ENCODE data around the gene SNAPC5. TPM values are rescaled to one million over a fixed set of nuclear protein-coding genes. Genes with fewer than 3 reads are reported as not detected.

The SNAPC5 gene
- total RNA-seq, 2 experiments from 2014 or later: 23.4 to 25.3 TPM

- peaks cover 6% of the 10 kb centered on the region for H3K4me1 Mint-ChIP-seq (ENCODE audit: low read depth)
- POLR2A ChIA-PET: no interaction called here
- H3K27me3 Mint-ChIP-seq: no peaks in the 10 kb centered on the region
- intact Hi-C loops (cut with micrococcal nuclease): no loop called here
- H3K4me3 Mint-ChIP-seq: no peak overlapping the region
- peaks cover 39% of the 10 kb centered on the region for H3K36me3 Mint-ChIP-seq
- CTCF ChIA-PET: interaction anchor here (0.6 kb wide), 1 partner anchor 103 kb away, joined by 3 read pairs; the partner anchor contains the start of gene MAP2K1
- no peak for DNase-seq
- H3K9me3 Mint-ChIP-seq: no peaks in the 10 kb centered on the region
- no peak overlapping the region for H3K27ac Mint-ChIP-seq
Observed at GRCh38 chr15:66489179-66489791, 8.3 kb downstream of the SNAPC5 start.

GRCh38 chr15:66488525-66488924 is 9.0 kb downstream of the SNAPC5 start:
- no peak for DNase-seq
- intact Hi-C loops (cut with micrococcal nuclease): no loop called here
- Mint-ChIP-seq H3K27ac (no peak overlapping the region), H3K9me3 (no peaks in the 10 kb centered on the region), H3K27me3 (no peaks in the 10 kb centered on the region), H3K4me1 (ENCODE audit: low read depth) (peaks cover 2% of the 10 kb centered on the region), H3K4me3 (no peak overlapping the region), H3K36me3 (peaks cover 36% of the 10 kb centered on the region)
- POLR2A ChIA-PET: no interaction called here
- CTCF ChIA-PET: interaction anchor here (1.0 kb wide), 1 partner anchor 9 kb away, joined by 4 read pairs; the partner anchor contains the start of gene SNAPC5

GRCh38 chr15:66486887-66487286 is 10.7 kb downstream of the SNAPC5 start:
- Mint-ChIP-seq H3K27me3 (no peaks in the 10 kb centered on the region), H3K36me3 (peaks cover 40% of the 10 kb centered on the region), H3K4me1 (ENCODE audit: low read depth) (no peaks in the 10 kb centered on the region), H3K9me3 (no peaks in the 10 kb centered on the region), H3K4me3 (no peak overlapping the region), H3K27ac (no peak overlapping the region)
- intact Hi-C loops (cut with micrococcal nuclease): no loop called here
- DNase-seq: no peak
- CTCF ChIA-PET: no interaction called here
- POLR2A ChIA-PET: no interaction called here

GRCh38 chr15:66484539-66485112 is 12.9 kb downstream of the SNAPC5 start:
- POLR2A ChIA-PET: no interaction called here
- no peak for DNase-seq
- intact Hi-C loops (cut with micrococcal nuclease): no loop called here
- no peaks in the 10 kb centered on the region for H3K27me3 Mint-ChIP-seq
- H3K4me1 Mint-ChIP-seq (ENCODE audit: low read depth): no peaks in the 10 kb centered on the region
- CTCF ChIA-PET: interaction anchor here (0.6 kb wide), 1 partner anchor 23 kb away, joined by 4 read pairs; no protein-coding TSS in a partner anchor
- H3K4me3 Mint-ChIP-seq: no peak overlapping the region
- no peaks in the 10 kb centered on the region for H3K9me3 Mint-ChIP-seq
- H3K36me3 Mint-ChIP-seq: peaks cover 42% of the 10 kb centered on the region
- H3K27ac Mint-ChIP-seq: no peak overlapping the region

- ChIA-PET CTCF (no interaction called here), POLR2A (no interaction called here)
- intact Hi-C loops (cut with micrococcal nuclease): no loop called here
- Mint-ChIP-seq H3K9me3 (no peaks in the 10 kb centered on the region), H3K27me3 (no peaks in the 10 kb centered on the region), H3K4me1 (ENCODE audit: low read depth) (no peaks in the 10 kb centered on the region), H3K27ac (no peak overlapping the region), H3K4me3 (no peak overlapping the region), H3K36me3 (peaks cover 37% of the 10 kb centered on the region)
- no peak for DNase-seq
Observed at GRCh38 chr15:66483131-66483566, 14.4 kb downstream of the SNAPC5 start.

GRCh38 chr15:66482539-66482938 is 15.0 kb downstream of the SNAPC5 start:
- POLR2A ChIA-PET: interaction anchor here (1.3 kb wide), 1 partner anchor 20 kb away, joined by 3 read pairs; no protein-coding TSS in a partner anchor
- intact Hi-C loops (cut with micrococcal nuclease): no loop called here
- H3K27ac Mint-ChIP-seq: no peak overlapping the region
- no peaks in the 10 kb centered on the region for H3K27me3 Mint-ChIP-seq
- DNase-seq: no peak
- no peaks in the 10 kb centered on the region for H3K9me3 Mint-ChIP-seq
- H3K4me1 Mint-ChIP-seq (ENCODE audit: low read depth): no peaks in the 10 kb centered on the region
- no peak overlapping the region for H3K4me3 Mint-ChIP-seq
- CTCF ChIA-PET: no interaction called here
- peaks cover 30% of the 10 kb centered on the region for H3K36me3 Mint-ChIP-seq

GRCh38 chr15:66481107-66481856 is 16.3 kb downstream of the SNAPC5 start:
- peaks cover 29% of the 10 kb centered on the region for H3K36me3 Mint-ChIP-seq
- POLR2A ChIA-PET: interaction anchor here (1.1 to 1.3 kb wide), 2 partner anchors 9 to 21 kb away, joined by 3 read pairs; no protein-coding TSS in a partner anchor
- CTCF ChIA-PET: no interaction called here

GRCh38 chr15:66480267-66480666 is 17.3 kb downstream of the SNAPC5 start:
- DNase-seq: no peak
- H3K4me3 Mint-ChIP-seq: no peak overlapping the region
- H3K36me3 Mint-ChIP-seq: peaks cover 29% of the 10 kb centered on the region
- peaks cover 17% of the 10 kb centered on the region for H3K4me1 Mint-ChIP-seq (ENCODE audit: low read depth)
- no peaks in the 10 kb centered on the region for H3K27me3 Mint-ChIP-seq
- POLR2A ChIA-PET: no interaction called here
- no peak overlapping the region for H3K27ac Mint-ChIP-seq
- CTCF ChIA-PET: no interaction called here
- no peaks in the 10 kb centered on the region for H3K9me3 Mint-ChIP-seq
- intact Hi-C loops (cut with micrococcal nuclease): no loop called here

More at GRCh38 chr15:66481107-66481856, 16.3 kb downstream of the SNAPC5 start:
- no peak overlapping the region for H3K4me3 Mint-ChIP-seq
- peaks cover 8% of the 10 kb centered on the region for H3K4me1 Mint-ChIP-seq (ENCODE audit: low read depth)
- intact Hi-C loops (cut with micrococcal nuclease): no loop called here
- no peak for DNase-seq
- H3K9me3 Mint-ChIP-seq: no peaks in the 10 kb centered on the region
- H3K27ac Mint-ChIP-seq: peak overlapping the region; percentile 15
- no peaks in the 10 kb centered on the region for H3K27me3 Mint-ChIP-seq

GRCh38 chr15:66477011-66477410 is 20.6 kb downstream of the SNAPC5 start:
- POLR2A ChIA-PET: no interaction called here
- peaks cover 10% of the 10 kb centered on the region for H3K36me3 Mint-ChIP-seq
- CTCF ChIA-PET: no interaction called here
- no peaks in the 10 kb centered on the region for H3K27me3 Mint-ChIP-seq
- intact Hi-C loops (cut with micrococcal nuclease): no loop called here
- no peak for DNase-seq
- H3K27ac Mint-ChIP-seq: peak overlapping the region; percentile 18
- H3K4me1 Mint-ChIP-seq (ENCODE audit: low read depth): peaks cover 37% of the 10 kb centered on the region
- H3K9me3 Mint-ChIP-seq: no peaks in the 10 kb centered on the region
- no peak overlapping the region for H3K4me3 Mint-ChIP-seq

- no peak overlapping the region for H3K4me3 Mint-ChIP-seq
- H3K4me1 Mint-ChIP-seq (ENCODE audit: low read depth): peaks cover 42% of the 10 kb centered on the region
- no peaks in the 10 kb centered on the region for H3K9me3 Mint-ChIP-seq
- intact Hi-C loops (cut with micrococcal nuclease): no loop called here
- peaks cover 8% of the 10 kb centered on the region for H3K36me3 Mint-ChIP-seq
- POLR2A ChIA-PET: no interaction called here
- peak; percentile 49 for DNase-seq
- CTCF ChIA-PET: no interaction called here
- H3K27me3 Mint-ChIP-seq: no peaks in the 10 kb centered on the region
- peak overlapping the region; percentile 18 for H3K27ac Mint-ChIP-seq
Observed at GRCh38 chr15:66476535-66476934, 21.0 kb downstream of the SNAPC5 start.

GRCh38 chr15:66474963-66475362 is 22.6 kb downstream of the SNAPC5 start:
- POLR2A ChIA-PET: no interaction called here
- Mint-ChIP-seq H3K4me3 (no peak overlapping the region), H3K9me3 (no peaks in the 10 kb centered on the region), H3K36me3 (peaks cover 1% of the 10 kb centered on the region), H3K4me1 (ENCODE audit: low read depth) (peaks cover 57% of the 10 kb centered on the region), H3K27me3 (no peaks in the 10 kb centered on the region), H3K27ac (no peak overlapping the region)
- CTCF ChIA-PET: interaction anchor here (1.1 to 1.4 kb wide), 2 partner anchors 23 to 89 kb away, joined by 4 to 6 read pairs; partner anchors contain the start of genes MAP2K1 and SNAPC5
- intact Hi-C loops (cut with micrococcal nuclease): no loop called here
- no peak for DNase-seq

GRCh38 chr15:66474135-66474534 is 23.4 kb downstream of the SNAPC5 start:
- intact Hi-C loops (cut with micrococcal nuclease): no loop called here
- DNase-seq: no peak
- no peak overlapping the region for H3K27ac Mint-ChIP-seq

More at GRCh38 chr15:66474135-66474534, 23.4 kb downstream of the SNAPC5 start:
- Mint-ChIP-seq H3K9me3 (no peaks in the 10 kb centered on the region), H3K36me3 (peaks cover 1% of the 10 kb centered on the region), H3K4me1 (ENCODE audit: low read depth) (peaks cover 57% of the 10 kb centered on the region), H3K4me3 (no peak overlapping the region), H3K27me3 (no peaks in the 10 kb centered on the region)
- ChIA-PET POLR2A (no interaction called here), CTCF (interaction anchor here (1.1 to 1.4 kb wide), 2 partner anchors 23 to 88 kb away, joined by 4 to 6 read pairs; partner anchors contain the start of genes MAP2K1 and SNAPC5)

Data from activated CD4-positive, alpha-beta memory T cell treated with anti-CD3 and anti-CD28 coated beads for 36 hours (primary cell).